ENCODE measurements around the gene RORC. TPM values are rescaled to one million over a fixed set of nuclear protein-coding genes. Genes with fewer than 3 reads are reported as not detected.

The RORC gene
- total RNA-seq, 1 experiment from 2014 or later, result 0.26 TPM

DNA sequence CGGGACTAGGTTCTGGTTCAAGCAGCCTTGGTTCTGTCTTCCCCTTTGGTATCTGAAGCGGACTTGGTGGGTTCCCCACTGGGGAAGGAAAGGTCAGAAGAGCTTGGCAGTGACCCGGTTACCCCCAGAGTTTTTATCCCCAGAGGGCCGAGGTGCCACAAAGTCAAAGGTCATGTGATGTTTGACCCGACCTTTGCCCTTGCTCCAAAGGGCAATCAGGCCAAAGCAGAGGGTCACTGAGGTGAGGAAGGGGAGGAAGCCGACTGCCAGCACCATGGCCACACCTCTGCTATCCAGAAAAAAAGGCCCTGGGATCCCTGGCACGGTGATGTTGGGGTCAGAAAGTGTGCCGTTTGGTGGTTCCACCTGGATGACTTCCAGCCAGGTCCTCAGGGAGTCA is 30.8 kb downstream of the RORC start:
- POLR2A ChIA-PET (ENCODE audit: unreplicated experiment), result no interaction called here
- Histone ChIP-seq H3K4me3 (ENCODE audit: low read length) (no peak overlapping the region), H3F3A (ENCODE audit: low read length, unreplicated experiment) (no peaks in the 10 kb centered on the region), H3K79me2 (ENCODE audit: low read length) (no peaks in the 10 kb centered on the region), H3K27ac (ENCODE audit: low read length) (no peak overlapping the region), H3K36me3 (ENCODE audit: low read depth, low read length) (no peaks in the 10 kb centered on the region), H3K4me1 (ENCODE audit: insufficient read depth, low read length) (no peaks in the 10 kb centered on the region), H4K20me1 (ENCODE audit: low read length) (no peaks in the 10 kb centered on the region), H3K9me3 (ENCODE audit: low read length) (no peaks in the 10 kb centered on the region), H3K27me3 (ENCODE audit: low read length) (peaks cover 15% of the 10 kb centered on the region), H3K9ac (ENCODE audit: low read length) (no peak overlapping the region), H3K9me2 (replicated peaks; ENCODE audit: low read length) (no peaks in the 10 kb centered on the region), H2AFZ (ENCODE audit: low read length) (no peak overlapping the region), H3K4me2 (ENCODE audit: low read length) (no peak overlapping the region)
- intact Hi-C loops (cut with micrococcal nuclease), result no loop called here
- BruUV-seq (replicated peaks), result no TSS peak
- DNase-seq (no peak), ATAC-seq (no peak)
- TF ChIP-seq, protein P1, sequence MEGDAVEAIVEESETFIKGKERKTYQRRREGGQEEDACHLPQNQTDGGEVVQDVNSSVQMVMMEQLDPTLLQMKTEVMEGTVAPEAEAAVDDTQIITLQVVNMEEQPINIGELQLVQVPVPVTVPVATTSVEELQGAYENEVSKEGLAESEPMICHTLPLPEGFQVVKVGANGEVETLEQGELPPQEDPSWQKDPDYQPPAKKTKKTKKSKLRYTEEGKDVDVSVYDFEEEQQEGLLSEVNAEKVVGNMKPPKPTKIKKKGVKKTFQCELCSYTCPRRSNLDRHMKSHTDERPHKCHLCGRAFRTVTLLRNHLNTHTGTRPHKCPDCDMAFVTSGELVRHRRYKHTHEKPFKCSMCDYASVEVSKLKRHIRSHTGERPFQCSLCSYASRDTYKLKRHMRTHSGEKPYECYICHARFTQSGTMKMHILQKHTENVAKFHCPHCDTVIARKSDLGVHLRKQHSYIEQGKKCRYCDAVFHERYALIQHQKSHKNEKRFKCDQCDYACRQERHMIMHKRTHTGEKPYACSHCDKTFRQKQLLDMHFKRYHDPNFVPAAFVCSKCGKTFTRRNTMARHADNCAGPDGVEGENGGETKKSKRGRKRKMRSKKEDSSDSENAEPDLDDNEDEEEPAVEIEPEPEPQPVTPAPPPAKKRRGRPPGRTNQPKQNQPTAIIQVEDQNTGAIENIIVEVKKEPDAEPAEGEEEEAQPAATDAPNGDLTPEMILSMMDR (conservative IDR thresholded peaks at IDR 0.05; ENCODE audit: low read depth, low read length), result no peak
- TF ChIP-seq EZH2 (IDR thresholded peaks at IDR 0.05; ENCODE audit: low read length, unreplicated experiment) (no peak), EZH2phosphoT487 (IDR thresholded peaks at IDR 0.05; ENCODE audit: borderline replicate concordance, low read length) (no peak)
- CTCF ChIA-PET, result no interaction called here

DNA sequence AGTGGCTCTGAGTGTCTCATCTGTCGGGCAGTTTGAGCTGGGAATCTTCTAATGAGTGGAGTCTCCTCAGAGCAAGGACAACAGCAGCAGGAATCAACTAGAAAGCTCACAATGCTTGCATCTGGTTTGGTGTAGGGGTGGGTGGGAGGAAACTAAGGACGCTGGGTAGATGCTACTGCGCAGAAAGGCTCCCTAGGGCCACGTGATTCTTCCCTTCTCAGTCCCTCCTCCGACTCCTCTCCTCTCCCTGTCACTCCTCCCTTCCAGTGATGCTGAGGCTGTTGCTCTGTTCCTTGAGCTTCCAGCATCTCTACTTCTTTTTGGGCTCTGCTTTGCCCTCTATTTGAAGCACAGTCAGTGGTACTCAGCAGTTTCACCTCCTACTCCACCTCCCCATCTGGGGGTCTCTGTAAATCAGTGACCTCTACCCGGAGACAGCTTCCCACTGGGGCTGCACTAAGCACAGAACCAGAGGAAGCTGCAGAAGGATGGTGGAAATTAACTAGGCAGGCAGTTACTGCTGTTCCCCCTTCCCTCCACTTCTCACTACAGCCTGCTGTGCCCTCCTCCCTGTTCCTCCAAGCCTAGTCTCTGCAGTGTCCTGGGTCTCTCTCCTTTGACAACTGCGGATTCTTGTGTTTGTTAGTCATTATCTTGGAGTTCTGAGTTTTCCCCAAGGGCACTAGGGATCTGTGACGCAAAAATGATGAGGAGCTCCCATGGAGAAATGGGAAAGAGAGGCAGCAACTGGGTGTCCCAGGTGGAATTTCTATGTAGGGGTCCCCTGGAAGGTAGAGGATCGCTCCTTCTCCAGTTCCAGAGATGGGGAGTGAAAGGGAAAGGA is 32.2 kb downstream of the RORC start:
- Histone ChIP-seq H3F3A (ENCODE audit: low read length, unreplicated experiment) (no peaks in the 10 kb centered on the region), H3K9me3 (ENCODE audit: low read length) (no peaks in the 10 kb centered on the region), H3K27me3 (ENCODE audit: low read length) (peaks cover 4% of the 10 kb centered on the region; the same call in 1 of the 2 replicates), H3K79me2 (ENCODE audit: low read length) (no peaks in the 10 kb centered on the region), H3K27ac (ENCODE audit: low read length) (no peak overlapping the region), H3K9ac (ENCODE audit: low read length) (no peak overlapping the region), H3K36me3 (ENCODE audit: low read depth, low read length) (no peaks in the 10 kb centered on the region), H3K4me3 (ENCODE audit: low read length) (no peak overlapping the region), H3K9me2 (replicated peaks; ENCODE audit: low read length) (no peaks in the 10 kb centered on the region), H3K4me2 (ENCODE audit: low read length) (no peak overlapping the region), H4K20me1 (ENCODE audit: low read length) (no peaks in the 10 kb centered on the region), H3K4me1 (ENCODE audit: insufficient read depth, low read length) (no peaks in the 10 kb centered on the region), H2AFZ (ENCODE audit: low read length) (no peak overlapping the region)
- TF ChIP-seq, protein P1 (conservative IDR thresholded peaks at IDR 0.05; ENCODE audit: low read depth, low read length), result no peak
- TF ChIP-seq EZH2phosphoT487 (IDR thresholded peaks at IDR 0.05; ENCODE audit: borderline replicate concordance, low read length) (no peak), EZH2 (IDR thresholded peaks at IDR 0.05; ENCODE audit: low read length, unreplicated experiment) (no peak)
- ATAC-seq, result no peak
- intact Hi-C loops (cut with micrococcal nuclease), result no loop called here
- ChIA-PET CTCF (no interaction called here), POLR2A (ENCODE audit: unreplicated experiment) (no interaction called here)
- BruUV-seq (replicated peaks), result no TSS peak
- DNase-seq, result no peak

DNA sequence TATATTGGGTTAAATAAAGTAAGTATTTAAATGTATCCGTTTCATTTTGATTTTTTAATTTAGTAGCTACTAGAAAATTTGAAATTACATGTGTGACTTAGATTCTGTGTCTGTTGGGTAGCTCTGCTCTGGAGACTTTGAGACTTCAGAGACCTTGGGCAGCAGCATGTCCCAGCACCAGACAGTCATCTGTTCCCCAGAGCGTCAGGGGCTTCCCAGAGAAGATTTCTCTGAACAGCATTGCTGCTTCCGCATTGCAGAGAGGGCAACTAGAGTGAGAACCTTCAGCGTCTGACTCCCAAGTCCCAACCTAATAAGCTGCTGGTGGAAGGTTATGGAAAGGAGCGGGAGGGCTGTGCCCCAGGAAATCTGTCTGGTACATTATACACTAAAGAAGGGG is 33.0 kb downstream of the RORC start:
- H3K9ac ChIP-seq (ENCODE audit: low read length), result no peak overlapping the region
- no peaks in the 10 kb centered on the region for H3K4me1 ChIP-seq (ENCODE audit: insufficient read depth, low read length)
- H3K9me3 ChIP-seq (ENCODE audit: low read length), result no peaks in the 10 kb centered on the region
- DNase-seq (no peak), ATAC-seq (no peak)
- no peaks in the 10 kb centered on the region for H3K9me2 ChIP-seq (replicated peaks; ENCODE audit: low read length)
- H3K4me3 ChIP-seq (ENCODE audit: low read length), result no peak overlapping the region
- ChIA-PET POLR2A (ENCODE audit: unreplicated experiment) (no interaction called here), CTCF (no interaction called here)
- no peak overlapping the region for H3K27ac ChIP-seq (ENCODE audit: low read length)
- H3F3A ChIP-seq (ENCODE audit: low read length, unreplicated experiment), result no peaks in the 10 kb centered on the region
- no peak for TF ChIP-seq EZH2 (IDR thresholded peaks at IDR 0.05; ENCODE audit: low read length, unreplicated experiment)
- no peak for TF ChIP-seq EZH2phosphoT487 (IDR thresholded peaks at IDR 0.05; ENCODE audit: borderline replicate concordance, low read length)
- TF ChIP-seq, protein P1 (conservative IDR thresholded peaks at IDR 0.05; ENCODE audit: low read depth, low read length), result no peak
- H3K36me3 ChIP-seq (ENCODE audit: low read depth, low read length), result no peaks in the 10 kb centered on the region
- no TSS peak for BruUV-seq (replicated peaks)
- no peaks in the 10 kb centered on the region; the same call in 1 of the 2 replicates for H3K27me3 ChIP-seq (ENCODE audit: low read length)
- intact Hi-C loops (cut with micrococcal nuclease), result no loop called here
- H3K79me2 ChIP-seq (ENCODE audit: low read length), result no peaks in the 10 kb centered on the region
- no peak overlapping the region for H3K4me2 ChIP-seq (ENCODE audit: low read length)
- no peak overlapping the region for H2AFZ ChIP-seq (ENCODE audit: low read length)
- no peaks in the 10 kb centered on the region for H4K20me1 ChIP-seq (ENCODE audit: low read length)
